Measurements from ENCODE around the gene TIMP2.
"Not testable (repeated sequence)": the region's sequence is repeated elsewhere in the genome, so short reads cannot be mapped to it uniquely, and the experiment has no call there.

TIMP2 gene

GRCh38 chr17:78903101-78903779, 21.9 kb downstream of the TIMP2 start, which contains the start of gene CEP295NL:
CEP295NL (minus strand) TSS chr17:78903201; CDS start chr17:78901828, 1,373 bp downstream.
- no peak for DNase-seq

GRCh38 chr17:78902231-78902630, 23.0 kb downstream of the TIMP2 start:
- not testable (repeated sequence) for DNase-seq

DNA sequence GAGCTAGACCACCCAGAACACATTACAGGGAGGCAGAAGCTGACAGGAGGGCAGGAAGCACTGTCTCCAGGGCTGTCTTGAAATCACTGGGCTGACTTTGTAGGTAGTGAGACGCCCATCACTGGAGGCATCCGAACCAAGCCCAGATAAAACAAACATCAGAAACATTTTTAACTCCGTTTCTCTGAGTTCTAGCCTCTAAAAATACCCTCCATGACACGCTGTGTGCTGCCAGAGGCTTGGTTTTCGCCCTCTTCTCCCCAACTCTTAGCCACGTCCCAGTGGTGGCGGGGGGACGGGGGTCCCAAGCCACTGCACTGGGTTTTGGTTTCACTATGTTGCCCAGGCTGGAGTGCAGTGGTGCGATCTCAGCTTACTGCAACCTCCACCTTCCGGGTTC, 23.4 kb downstream of the TIMP2 start:
- DNase-seq: no peak

DNA sequence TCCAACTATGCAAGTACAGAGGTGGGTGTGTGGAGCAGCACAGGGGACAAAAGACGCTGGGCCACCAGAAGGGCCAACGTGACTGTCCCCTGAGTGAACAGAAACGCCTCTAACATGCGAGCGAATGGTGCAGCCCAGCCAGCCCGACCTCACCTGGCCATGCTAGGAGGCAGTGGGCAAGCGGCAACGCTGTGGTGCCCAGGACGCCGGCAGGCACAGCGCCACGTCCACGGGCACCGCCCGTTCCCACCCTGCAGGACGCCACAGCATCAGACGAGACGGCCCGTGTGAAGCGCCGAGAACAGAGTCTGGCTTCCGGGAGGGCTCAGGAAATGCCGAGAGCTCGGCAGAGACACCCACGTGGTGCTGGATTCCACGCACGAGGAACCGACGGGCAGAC, 24.4 kb downstream of the TIMP2 start:
- DNase-seq: no peak

- no peak for DNase-seq
These were observed 25.6 kb downstream of the TIMP2 start for GRCh38 chr17:78899361-78900260.

DNA sequence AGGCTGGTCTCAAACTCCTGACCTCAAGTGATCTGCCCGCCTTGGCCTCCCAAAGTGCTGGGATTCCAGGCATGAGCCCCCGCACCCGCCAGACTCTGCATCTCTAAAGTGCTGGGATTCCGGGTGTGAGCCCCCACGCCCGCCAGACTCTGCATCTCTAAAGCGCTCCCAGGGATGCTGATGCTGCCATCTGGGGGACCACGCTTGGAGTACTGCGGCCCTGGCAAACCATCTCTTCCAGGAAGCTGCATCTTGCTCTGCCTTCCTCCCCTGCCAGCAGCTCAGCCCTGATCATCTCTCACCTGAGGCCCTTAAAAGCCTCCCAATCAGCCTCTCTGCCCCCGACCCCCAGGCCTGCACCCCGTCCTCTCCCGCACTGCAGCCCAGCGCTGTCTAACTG, 26.2 kb downstream of the TIMP2 start:
- DNase-seq: no peak

- no peak for DNase-seq
These were observed 26.9 kb downstream of the TIMP2 start for GRCh38 chr17:78898075-78898836.

- DNase-seq: no peak
These were observed 27.5 kb downstream of the TIMP2 start for GRCh38 chr17:78897664-78898047.

GRCh38 chr17:78896834-78897663, 28.1 kb downstream of the TIMP2 start:
- DNase-seq: no peak

GRCh38 chr17:78896091-78896833, 28.9 kb downstream of the TIMP2 start:
- DNase-seq: no peak

GRCh38 chr17:78895322-78895721, 29.9 kb downstream of the TIMP2 start:
- no peak for DNase-seq

DNA sequence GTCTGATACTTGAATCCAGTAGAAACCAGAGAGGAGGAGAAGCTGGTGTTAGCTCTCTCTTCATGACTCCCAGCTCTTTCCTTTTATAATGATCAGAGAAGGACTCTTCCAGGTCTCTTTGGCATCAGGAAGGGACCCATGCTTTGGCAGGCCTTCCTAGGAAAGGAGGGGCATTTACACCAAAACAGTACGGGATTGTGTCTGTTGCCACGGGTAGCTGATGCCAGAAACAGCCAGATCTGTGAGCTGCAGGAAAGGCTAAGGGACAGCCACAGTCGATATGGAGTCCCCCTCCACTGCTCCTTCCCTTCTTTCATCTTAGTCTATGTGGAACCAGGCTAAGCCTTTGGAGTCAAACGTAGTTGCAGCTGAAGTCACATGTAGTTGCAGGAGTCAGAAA, 31.5 kb downstream of the TIMP2 start:
- DNase-seq: no peak

- DNase-seq: no peak
These were observed 32.2 kb downstream of the TIMP2 start for GRCh38 chr17:78892936-78893379.

- DNase-seq: no peak
These were observed 32.7 kb downstream of the TIMP2 start for GRCh38 chr17:78892520-78892919.

DNA sequence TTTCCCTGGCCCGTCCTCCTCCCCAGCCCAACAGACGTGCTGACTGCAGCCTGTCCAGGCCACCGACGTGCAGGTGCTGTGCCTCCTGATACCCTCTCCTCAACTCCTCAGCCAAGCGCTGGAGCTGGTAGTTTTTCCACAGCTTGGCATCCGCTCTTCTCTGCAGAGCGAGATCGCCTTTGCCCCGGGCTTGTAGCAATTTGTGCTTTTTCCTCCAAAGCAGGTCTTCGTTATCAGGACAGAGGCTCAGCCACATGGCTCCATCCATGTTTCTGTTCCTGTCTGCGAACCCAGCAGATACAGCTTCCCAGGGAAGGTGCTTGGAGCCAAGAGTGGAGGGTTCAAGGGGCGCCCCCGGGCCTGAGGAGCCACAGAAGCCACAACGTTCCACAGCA, 33.1 kb downstream of the TIMP2 start:
- DNase-seq: no peak

DNA sequence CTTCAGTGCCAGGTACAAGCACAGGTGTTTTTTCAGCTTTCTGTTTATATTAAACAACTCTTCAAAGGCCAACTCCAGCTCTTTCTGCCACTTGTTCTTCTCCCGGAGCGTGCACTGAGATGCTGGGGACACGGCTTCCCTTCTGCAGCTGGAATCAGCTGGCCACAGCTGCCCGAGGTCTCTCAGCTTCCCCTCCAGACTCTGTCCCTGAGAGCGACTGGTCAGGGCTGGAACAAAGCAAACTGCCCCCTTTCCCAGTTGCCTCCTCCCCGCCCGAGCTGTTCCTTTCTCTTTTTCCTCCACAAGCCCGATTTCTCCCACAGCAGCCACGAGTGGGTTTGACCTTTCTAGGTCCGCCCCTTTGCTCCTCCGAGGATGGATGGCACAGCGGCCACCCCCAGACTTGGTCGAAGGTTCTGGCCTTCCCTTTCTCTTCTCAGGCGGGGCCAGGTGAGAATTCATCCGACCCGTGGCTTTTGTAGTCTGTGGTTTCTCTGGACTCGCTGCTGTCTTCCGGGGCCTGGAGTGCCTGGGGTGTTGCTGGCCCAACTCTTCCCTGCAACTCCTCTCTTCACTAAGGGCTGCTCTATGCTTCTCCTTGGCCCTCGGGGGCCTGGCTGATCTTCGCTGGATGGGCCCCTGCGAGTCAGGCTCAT, 33.7 kb downstream of the TIMP2 start:
- no peak for DNase-seq

DNA sequence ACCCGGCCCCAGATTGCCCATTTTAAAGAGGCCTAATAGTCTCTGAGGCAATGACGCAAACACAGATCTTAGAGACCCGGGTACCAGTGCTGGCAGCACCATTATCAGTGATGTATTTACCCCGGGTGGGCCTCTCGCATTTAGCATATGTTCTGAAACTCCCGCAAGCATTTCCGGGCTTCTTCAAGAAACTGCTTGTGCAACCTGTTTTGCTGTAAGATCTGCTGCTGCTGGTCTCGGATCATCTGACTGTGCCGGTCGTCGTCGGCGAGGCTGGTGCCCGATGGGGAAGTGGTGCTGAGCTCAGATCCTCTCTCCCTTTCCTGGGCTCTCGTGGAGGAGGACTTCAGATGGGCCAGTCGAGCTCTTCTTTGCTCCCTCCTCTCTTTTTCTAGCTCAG, 34.7 kb downstream of the TIMP2 start:
- peak; percentile 16 for DNase-seq

DNA sequence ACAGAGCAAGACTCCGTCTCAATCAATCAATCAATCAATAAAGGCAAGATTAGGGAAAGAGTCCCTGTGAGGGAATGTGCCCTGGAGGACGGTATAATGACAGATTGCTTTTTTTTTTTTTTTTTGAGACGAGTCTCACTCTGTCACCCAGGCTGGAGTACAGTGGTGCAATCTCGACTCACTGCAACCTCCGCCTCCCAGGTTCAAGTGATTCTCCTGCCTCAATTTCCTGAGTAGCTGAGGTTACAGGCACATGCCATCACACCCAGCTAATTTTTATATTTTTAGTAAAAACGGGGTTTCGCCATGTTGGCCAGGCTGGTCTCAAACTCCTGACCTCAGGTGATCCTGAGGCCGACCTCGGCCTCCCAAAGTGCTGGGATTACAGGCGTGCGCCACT, 35.1 kb downstream of the TIMP2 start:
- DNase-seq: not testable (repeated sequence)

GRCh38 chr17:78889531-78889930, 35.7 kb downstream of the TIMP2 start:
- no peak for DNase-seq

GRCh38 chr17:78888941-78889518, 36.2 kb downstream of the TIMP2 start:
- no peak for DNase-seq

DNA sequence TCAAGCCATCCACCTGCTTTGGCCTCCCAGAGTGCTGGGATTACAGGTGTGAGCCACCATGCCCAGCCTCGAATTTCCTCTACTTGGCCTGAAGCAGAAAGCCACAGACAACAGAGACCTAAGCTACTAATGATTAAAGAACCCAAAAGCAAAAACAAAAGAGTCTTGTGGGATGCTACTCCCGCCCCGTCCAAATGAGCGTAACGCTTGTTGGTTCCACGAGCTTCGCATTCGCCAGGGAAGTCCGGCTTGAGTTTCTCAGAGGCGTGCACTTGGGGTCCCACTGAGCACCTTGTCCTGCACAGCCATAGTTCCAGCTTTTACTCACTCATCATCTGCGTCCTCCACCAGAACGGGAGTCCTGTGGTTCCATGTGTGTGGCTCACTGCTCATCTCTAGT, 38.2 kb downstream of the TIMP2 start:
- DNase-seq: no peak
